Pulmonary artery endothelial cell (primary cell): ENCODE measurements around the gene MAGI2. TPM values are rescaled to one million over a fixed set of nuclear protein-coding genes. Genes with fewer than 3 reads are reported as not detected.

Experiments
- DNase-seq: peaks from one replicate; pipeline ENCODE4 v3.0.0-alpha.2; 2011; ENCODE audit warnings: low read depth, low spot score
- total RNA-seq: library from RNA; depleted of rRNA; stranded (reverse); fragments of >200 nt; gene quantifications from 2 replicates; pipeline ENCODE4 v1.2.3, GENCODE V29; 2014

The MAGI2 gene
- total RNA-seq, 1 donor from 2014 or later = 1.3 TPM

GRCh38 chr7:78159545-78159944 is 1293.9 kb downstream of the MAGI2 start:
- no peak for DNase-seq

DNA sequence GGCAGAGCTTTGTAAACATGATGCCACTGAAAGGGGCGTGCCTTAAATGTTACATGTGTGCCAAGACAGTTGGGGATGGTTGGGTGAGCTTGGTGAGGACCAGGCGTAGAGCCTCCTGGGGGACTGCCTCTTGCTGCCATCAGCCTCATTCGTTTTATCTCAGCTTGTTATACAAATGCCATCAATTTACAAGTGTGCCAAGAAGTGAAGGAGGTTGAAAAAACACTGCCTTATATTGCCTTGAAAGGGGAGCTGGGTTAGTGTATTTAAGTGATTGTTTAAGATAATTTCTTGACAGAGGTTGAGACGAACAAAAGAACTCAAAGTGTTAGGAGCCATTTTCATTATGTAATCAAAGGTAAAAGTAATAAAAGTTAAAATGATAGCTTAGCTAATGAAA is 1300.2 kb downstream of the MAGI2 start:
- DNase-seq = no peak

GRCh38 chr7:78151229-78151628 is 1302.2 kb downstream of the MAGI2 start:
- no peak for DNase-seq

- DNase-seq = no peak
Observed at GRCh38 chr7:78149787-78150186, 1303.7 kb downstream of the MAGI2 start.

DNA sequence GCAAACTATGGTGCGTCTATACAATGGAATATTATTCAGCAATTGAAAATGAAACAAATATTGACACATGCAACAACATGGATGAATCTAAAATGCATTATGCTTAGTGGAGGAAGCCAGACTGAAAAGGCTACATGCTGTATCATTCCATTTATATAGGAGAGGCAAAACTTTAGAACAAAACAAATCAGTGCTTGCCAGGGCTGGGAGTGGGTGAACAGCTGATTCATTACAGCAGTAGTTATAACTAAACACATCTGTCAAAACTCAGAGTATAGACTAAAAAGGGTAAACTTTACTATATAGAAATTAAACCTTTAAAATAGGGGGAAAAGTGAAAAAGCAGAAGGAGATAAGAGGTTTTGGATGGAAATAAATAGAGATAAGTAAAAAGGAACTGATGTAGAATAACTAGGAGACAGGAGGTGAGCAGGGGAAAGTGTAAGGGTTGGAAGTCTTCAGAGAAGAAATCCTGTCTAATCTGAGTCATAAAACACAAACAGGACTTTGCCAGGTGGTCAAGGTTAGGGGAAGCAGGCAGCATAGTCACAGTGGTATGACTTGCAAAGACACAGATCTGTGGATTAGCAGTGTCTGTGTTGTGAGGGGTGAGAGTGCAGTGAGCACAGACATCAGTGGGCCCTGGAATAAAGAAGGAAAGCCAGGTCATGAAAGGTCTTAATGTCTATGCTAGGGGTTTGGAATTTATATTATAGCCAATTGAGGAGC is 1305.1 kb downstream of the MAGI2 start:
- DNase-seq = no peak

DNA sequence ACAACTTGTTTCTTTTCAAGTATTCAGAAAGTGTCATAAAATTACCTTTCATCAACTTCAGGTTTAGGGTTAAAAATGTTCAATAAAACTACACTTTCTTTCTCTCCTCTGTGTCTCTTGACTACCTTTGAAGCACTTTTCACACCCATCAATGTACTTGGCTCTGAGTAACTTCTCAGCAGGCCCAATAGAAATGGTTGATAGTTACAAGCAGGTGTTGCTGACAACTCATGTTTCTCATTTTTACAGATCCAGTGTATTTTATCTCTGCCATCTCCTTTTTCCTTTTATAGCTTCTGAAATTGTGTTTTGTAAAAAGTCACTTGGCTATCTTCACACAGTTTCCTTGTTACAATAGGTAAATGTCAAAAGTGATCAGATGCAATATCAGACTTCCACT is 1306.9 kb downstream of the MAGI2 start:
- no peak for DNase-seq

DNA sequence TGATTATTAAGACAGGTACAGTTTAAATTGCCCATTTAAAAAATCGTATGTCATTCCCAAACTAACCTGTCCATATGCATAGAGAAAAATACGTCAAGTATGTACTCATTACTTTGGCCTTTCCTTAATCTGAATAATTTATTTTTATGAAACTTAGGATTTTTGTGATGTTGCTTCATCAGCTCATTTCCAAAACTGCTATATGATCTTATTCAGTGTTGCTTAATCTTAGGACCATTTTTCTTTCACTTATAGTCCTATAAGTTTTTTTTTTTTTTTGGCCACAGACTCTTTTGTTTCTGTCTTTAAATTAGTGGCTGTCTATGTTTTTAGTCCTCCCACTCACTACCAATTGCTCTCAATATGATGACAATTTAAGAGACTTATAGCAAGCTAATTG is 1309.8 kb downstream of the MAGI2 start:
- DNase-seq = no peak

DNA sequence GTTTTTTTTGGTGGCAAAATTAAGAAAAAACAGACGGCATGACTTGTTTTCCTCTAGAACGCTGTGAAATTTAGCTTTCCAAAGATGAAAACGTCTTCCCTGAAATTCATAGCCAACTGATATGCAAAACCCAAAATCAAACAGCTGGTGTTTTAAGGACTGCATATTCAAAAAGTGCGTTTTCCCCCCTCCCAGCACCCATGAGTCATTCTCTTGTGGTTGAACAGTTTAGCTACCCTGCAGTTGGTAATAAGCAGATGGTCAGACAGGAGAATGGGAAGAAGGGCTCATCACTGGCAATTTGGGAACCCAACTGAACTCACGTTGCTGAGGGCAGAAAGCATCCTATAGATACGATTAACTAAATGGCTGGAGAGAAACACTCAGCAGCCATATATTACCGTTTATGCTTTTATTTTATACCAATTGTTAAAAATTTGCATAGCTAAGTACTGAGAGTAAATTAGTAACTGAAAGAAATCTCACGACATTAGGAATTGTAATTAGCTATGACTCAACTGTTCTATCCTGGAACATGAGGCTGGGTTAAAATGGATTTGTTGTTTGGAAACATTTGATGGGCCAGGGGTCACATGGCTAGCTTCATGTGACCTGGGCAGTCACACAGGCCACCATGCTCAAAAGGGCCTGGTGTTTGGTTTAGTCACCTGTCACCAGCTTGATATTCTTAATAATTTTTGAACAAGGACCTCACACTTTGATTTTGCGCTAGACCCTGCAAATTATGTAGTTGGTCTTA is 1311.8 kb downstream of the MAGI2 start:
- no peak for DNase-seq

DNA sequence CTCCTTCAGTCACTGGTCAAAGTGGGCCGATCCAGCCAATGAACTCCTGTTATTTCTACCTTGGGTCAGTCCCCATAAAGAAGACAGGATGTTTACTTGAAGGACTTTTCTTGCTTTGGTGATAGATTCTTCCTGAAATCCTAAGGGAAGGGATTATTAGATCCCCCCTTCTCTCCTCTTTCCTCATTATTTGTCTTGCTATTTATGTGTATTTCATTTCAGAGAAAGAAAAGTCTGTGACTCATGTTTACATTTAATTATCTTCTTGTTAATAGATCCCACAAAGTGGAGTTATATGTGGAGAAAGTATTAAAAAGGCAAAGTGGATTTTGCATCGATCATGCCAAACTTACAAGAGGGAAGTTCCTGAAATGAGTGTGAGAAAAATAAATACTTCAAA is 1313.4 kb downstream of the MAGI2 start:
- no peak for DNase-seq

DNA sequence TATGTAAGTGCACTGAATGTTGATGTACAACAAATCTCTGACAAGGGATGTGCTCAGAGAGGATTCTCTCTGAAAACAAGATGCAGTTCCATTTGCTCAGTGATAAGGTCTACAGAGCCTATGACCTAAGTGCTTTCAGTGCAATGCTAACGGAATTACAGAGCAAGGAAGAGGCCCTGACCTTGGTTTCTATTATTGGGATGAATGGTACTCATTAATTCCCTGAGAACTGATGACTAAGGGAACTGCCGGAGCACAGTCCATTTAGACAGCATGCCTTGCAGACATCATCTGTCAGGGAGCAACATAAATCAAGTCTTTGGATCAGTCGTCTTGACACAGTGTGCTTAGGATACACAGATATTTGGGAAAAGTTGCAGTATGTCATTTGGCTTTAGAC is 1314.1 kb downstream of the MAGI2 start:
- DNase-seq = no peak

DNA sequence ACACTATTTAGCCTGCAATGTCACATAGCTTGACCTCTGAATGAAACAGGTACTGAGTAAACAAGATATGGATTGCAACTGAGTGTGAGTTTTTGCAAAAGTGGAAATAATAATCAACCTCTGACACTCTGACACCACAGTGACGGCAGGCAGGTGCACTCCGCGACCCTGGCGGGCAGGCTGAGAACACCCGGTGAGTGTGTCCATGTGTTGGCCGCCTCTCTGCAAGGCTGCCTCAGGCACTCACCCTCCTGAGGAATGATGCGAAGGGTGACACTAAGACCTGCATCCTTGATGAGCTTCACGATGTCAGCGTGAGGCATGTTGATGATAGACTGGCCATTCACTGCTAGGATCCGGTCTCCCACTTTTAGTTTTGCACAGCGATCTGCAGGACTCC is 1318.7 kb downstream of the MAGI2 start:
- no peak for DNase-seq

DNA sequence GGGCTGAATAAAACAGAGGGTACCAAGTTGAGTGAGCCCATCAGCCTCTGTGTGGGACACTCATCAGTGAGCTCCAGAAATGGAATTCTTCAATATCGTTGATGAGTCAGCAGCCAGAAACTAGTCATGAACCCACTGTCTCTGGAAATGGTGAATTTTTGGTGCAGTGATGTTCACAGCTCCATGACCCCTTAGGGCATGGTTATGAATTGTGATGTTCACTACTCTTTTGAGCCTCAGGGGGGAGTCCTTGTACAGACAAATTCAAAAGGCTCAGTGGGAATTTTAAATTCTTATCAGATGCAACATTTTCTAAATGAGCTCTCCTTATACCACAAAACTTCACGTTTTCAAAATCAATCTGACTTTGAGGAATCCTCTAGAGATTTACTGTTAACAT is 1319.2 kb downstream of the MAGI2 start:
- DNase-seq = no peak

DNA sequence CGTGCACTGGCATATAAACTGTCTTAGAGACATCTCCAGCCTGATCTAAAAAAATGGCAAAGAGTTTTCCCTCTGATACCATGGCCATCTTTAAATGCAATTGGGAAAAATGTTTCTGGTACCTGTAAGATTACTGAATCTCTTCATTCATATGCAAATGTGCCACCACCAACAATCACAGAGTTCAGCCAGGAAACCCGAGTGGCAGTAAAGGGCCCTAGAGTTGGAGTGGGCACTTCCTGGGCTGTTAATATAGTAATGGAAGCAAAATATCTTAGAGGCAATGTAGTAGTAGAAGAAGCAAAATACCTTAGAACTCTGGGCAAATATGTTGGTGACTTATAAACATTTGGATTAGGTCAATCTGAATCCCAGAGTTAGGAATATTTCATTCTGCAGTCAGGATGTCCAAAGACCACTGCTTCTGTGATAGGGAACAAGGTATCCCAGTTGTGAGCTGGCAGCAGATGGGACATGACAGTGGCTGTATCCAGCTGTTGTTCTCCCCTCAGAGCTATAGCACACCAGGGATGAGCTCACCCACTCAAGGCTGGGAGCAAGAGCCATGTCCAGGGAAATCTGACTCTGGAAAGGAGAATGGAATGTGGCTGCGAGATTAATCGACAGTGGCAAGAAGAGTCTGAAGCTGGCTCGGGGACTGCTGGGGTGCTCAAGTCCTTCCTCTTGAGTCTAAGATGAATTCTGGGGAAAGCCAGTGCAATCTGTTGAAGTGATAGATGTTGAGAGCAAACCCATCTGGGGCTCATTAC is 1322.8 kb downstream of the MAGI2 start:
- DNase-seq = no peak

DNA sequence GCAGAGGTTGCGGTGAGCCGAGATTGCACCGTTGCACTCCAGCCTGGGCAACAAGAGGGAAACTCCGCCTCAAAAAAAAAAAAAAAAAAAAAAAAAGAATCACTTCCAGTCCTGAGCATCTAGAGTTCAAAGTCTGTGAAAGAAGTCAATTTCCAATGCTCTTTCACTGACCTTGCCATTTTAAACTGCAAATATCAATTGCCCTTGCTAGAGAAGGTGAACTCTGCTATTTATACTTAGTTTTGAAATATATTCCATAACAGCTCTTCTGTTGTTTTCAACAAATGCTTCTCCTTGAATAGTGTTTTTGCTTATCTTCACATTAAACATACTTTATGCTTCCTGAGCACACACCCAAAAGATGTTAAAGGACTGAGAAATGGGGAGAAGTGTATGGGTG is 1323.6 kb downstream of the MAGI2 start:
- DNase-seq = no peak

DNA sequence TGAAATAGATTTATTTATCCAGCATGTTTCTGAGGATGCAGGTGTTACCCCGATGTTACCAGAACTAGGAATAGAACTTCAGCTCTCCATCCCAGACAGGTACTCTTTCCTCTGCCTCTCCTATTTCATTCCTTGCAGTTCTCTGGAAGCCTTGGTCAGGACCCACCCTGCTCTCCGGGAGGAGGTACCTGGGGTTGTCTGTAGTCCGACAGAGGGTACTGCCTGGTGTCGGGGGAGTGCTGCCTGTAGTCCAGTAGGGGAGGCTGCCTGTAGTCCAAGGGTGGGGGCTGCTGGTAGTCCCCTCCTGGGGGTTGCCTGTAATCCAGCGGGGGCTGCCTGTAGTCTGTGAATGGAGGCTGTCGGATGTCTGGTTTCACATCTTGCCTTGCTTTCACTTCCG is 1326.5 kb downstream of the MAGI2 start:
- DNase-seq = no peak

GRCh38 chr7:78125884-78126283 is 1327.6 kb downstream of the MAGI2 start:
- DNase-seq = no peak

DNA sequence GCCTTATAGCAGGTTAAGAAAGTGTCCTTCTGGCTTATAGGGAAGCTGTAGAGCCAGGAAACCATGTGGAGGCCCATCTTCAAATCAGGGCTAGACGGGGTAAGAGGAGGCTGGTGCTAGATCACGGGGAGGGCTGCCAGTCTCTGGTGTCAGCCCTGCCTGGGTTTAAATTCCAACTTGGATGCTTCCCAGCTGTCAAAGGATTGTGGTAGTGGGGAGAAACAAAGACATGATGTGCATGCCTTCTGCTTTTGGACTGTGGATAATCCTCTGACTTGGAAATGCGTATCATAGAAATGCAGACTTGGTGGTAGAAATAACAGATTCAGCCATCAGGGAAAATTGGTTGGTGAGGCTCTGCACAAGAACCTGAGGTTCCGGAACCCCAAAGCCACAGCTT is 1329.3 kb downstream of the MAGI2 start:
- no peak for DNase-seq

- no peak for DNase-seq
Observed at GRCh38 chr7:78121888-78122287, 1331.6 kb downstream of the MAGI2 start.

DNA sequence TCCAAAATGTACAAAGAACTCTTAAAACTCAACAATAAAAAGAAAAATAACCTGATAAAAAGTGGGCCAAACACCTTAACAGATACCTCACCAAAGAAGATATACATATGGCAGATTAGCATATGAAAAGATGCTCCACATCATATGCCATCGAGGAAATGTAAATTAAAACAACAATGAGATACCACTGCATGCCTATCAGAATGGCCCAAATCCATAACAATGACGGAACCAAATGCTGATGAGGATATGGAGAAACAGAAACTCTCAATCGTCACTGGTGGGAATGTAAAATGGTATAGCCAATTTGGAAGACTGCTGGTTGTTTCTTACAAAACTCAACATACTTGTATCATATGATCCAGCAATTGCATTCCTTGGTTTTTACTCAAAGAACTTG is 1335.0 kb downstream of the MAGI2 start:
- no peak for DNase-seq

DNA sequence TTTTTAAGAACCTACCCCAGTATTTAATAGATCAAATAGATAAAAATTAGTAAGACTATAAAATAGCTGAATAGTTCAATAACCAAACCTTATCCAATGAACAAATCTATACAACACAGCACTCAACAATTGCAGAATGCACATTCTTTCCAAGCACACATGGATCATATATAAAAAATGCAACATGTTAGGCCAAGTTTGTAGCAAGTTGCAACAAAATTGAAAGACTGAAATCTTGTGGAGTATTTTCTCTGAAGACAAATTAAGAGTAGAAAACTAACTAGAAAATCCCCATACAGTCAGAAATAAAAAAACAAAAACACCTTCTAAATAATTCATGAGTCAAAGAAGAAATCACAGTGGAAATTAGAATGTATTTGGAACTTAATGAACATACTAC is 1337.6 kb downstream of the MAGI2 start:
- DNase-seq = no peak

GRCh38 chr7:78114993-78115392 is 1338.5 kb downstream of the MAGI2 start:
- DNase-seq = no peak

DNA sequence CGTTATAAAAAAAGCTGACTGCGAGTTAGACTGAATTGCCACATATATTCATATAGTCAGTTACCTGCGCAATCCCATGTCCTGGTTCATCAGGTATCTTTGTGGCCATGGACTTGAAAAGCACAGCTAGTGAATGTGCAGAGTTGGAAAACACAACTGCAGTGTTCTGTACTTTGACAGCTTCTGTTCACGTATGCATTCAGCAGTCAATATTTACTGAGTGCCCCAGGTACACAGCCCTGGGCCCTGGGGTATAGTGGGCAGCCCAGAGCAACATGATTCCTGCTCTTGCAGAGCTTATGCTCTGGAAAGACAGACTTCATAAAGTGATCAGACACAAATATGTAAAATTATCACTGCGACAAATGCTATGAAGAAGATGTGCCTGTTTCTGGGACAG is 1341.0 kb downstream of the MAGI2 start:
- DNase-seq = no peak
